PFSK-1 (cell line): ENCODE data around the gene IGFN1.

Experiments used
- POLR2AphosphoS5 ChIP-seq: IDR thresholded peaks from 2 replicates; pipeline ENCODE4 v1.6.1; 2012; ENCODE audit warnings: low read depth, mild to moderate bottlenecking, control low read depth, low read length, moderate library complexity
- SIN3A ChIP-seq: IDR thresholded peaks from 2 replicates; pipeline ENCODE4 v1.6.1; 2012; ENCODE audit warnings: mild to moderate bottlenecking, low read length, moderate library complexity, borderline replicate concordance; ENCODE audit not compliant: insufficient read depth
- TAF1 ChIP-seq: IDR thresholded peaks from 2 replicates; pipeline ENCODE4 v1.6.1; 2012; ENCODE audit warnings: low read length, control low read depth, borderline replicate concordance; ENCODE audit not compliant: insufficient read depth
- TF ChIP-seq, protein P1 (sequence below), 2 experiments: IDR thresholded peaks; 2 replicates each; pipeline versions ENCODE4 v1.6.1 to v1.8.0; 2011 to 2012; ENCODE audit warnings: low read depth in 2 of 2, low read length in 2 of 2, control low read depth in 1 of 2, inconsistent platforms in 1 of 2, mild to moderate bottlenecking in 1 of 2, moderate library complexity in 1 of 2; ENCODE audit not compliant: insufficient read depth in 1 of 2

DNA sequence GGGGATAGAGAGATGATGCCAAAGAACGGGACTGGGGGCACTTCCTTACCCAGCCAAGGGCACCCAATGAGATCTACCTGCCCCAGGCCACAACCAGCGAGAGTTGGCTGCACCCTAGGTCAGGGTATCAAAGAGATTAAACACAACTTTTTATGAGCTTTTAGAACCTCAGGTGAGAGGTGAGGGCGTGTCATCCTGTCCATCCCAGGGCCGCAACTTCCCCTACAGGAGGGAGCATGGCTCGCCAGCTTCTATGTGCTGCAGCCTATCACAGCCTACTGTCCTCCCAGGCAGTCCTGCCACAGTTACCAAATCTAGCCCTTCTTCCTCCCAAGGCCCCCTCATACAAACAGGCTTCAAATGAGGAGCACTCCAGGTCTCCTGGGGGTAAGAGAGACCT is 49.2 kb upstream of the IGFN1 start:
- TF ChIP-seq TAF1 (no peak), SIN3A (no peak), POLR2AphosphoS5 (no peak)
- TF ChIP-seq, protein P1, sequence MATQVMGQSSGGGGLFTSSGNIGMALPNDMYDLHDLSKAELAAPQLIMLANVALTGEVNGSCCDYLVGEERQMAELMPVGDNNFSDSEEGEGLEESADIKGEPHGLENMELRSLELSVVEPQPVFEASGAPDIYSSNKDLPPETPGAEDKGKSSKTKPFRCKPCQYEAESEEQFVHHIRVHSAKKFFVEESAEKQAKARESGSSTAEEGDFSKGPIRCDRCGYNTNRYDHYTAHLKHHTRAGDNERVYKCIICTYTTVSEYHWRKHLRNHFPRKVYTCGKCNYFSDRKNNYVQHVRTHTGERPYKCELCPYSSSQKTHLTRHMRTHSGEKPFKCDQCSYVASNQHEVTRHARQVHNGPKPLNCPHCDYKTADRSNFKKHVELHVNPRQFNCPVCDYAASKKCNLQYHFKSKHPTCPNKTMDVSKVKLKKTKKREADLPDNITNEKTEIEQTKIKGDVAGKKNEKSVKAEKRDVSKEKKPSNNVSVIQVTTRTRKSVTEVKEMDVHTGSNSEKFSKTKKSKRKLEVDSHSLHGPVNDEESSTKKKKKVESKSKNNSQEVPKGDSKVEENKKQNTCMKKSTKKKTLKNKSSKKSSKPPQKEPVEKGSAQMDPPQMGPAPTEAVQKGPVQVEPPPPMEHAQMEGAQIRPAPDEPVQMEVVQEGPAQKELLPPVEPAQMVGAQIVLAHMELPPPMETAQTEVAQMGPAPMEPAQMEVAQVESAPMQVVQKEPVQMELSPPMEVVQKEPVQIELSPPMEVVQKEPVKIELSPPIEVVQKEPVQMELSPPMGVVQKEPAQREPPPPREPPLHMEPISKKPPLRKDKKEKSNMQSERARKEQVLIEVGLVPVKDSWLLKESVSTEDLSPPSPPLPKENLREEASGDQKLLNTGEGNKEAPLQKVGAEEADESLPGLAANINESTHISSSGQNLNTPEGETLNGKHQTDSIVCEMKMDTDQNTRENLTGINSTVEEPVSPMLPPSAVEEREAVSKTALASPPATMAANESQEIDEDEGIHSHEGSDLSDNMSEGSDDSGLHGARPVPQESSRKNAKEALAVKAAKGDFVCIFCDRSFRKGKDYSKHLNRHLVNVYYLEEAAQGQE (IDR thresholded peaks at IDR 0.05; ENCODE audit: insufficient read depth in 1 of 2, low read depth in 2 of 2, low read length in 2 of 2): no peak
